Parathyroid adenoma (tissue), 2 donors: ENCODE measurements around the gene LSM7.
"Not testable (repeated sequence)": the region's sequence is repeated elsewhere in the genome, so short reads cannot be mapped to it uniquely, and the experiment has no call there.

Source experiments
- H2AFZ ChIP-seq: fragments of 300-600 bp; sonication (generic); one replicate; pipeline ENCODE4 v1.7.0; 2017; ENCODE audit warnings: antibody characterized with exemption, mild to moderate bottlenecking
- H3K27ac ChIP-seq: fragments of 300-600 bp; sonication (generic); one replicate; pipeline ENCODE4 v1.7.0; 2017
- H3K27me3 ChIP-seq: fragments of 300-600 bp; sonication (generic); one replicate; pipeline ENCODE4 v1.7.0; 2017; ENCODE audit warnings: low read length; ENCODE audit not compliant: control insufficient read depth, insufficient read depth
- H3K36me3 ChIP-seq: fragments of 300-600 bp; sonication (generic); one replicate; pipeline ENCODE4 v1.7.0; 2017; ENCODE audit warnings: low read length; ENCODE audit not compliant: control insufficient read depth, insufficient read depth
- H3K4me1 ChIP-seq: fragments of 300-600 bp; sonication (generic); one replicate; pipeline ENCODE4 v1.7.0; 2017; ENCODE audit warnings: control low read depth
- H3K4me2 ChIP-seq: fragments of 300-600 bp; sonication (generic); one replicate; pipeline ENCODE4 v1.7.0; 2017; ENCODE audit warnings: low read length
- H3K4me3 ChIP-seq: fragments of 300-600 bp; sonication (generic); one replicate; pipeline ENCODE4 v1.7.0; 2017; ENCODE audit warnings: low read depth, low read length
- H3K79me2 ChIP-seq: fragments of 300-600 bp; sonication (generic); one replicate; pipeline ENCODE4 v1.7.0; 2017; ENCODE audit warnings: control low read depth
- H3K9ac ChIP-seq: fragments of 300-600 bp; sonication (generic); one replicate; pipeline ENCODE4 v1.7.0; 2017; ENCODE audit warnings: mild to moderate bottlenecking
- H3K9me3 ChIP-seq: fragments of 300-600 bp; sonication (generic); one replicate; pipeline ENCODE4 v1.7.0; 2017; ENCODE audit warnings: low read length; ENCODE audit not compliant: control insufficient read depth
- CTCF ChIP-seq: fragments of 300-600 bp; sonication (generic); IDR thresholded peaks from one replicate; pipeline ENCODE4 v1.7.0; 2017; ENCODE audit warnings: antibody characterized with exemption, mild to moderate bottlenecking
- donor health status: primary hyperparathyroidism.

LSM7 gene

GRCh38 chr19:2351591-2351990 lies 23.2 kb upstream of the LSM7 start:
- TF ChIP-seq CTCF: no peak
- H3K9me3 ChIP-seq: no peaks in the 10 kb centered on the region
- no peaks in the 10 kb centered on the region for H3K4me1 ChIP-seq
- no peaks in the 10 kb centered on the region for H3K27me3 ChIP-seq
- no peak overlapping the region for H3K4me2 ChIP-seq
- H3K79me2 ChIP-seq: no peaks in the 10 kb centered on the region
- no peak overlapping the region for H3K4me3 ChIP-seq
- H3K27ac ChIP-seq: no peak overlapping the region
- no peaks in the 10 kb centered on the region for H3K36me3 ChIP-seq
- no peak overlapping the region for H3K9ac ChIP-seq
- no peak overlapping the region for H2AFZ ChIP-seq

- no peak for TF ChIP-seq CTCF
- Histone ChIP-seq H3K36me3 (no peaks in the 10 kb centered on the region), H3K79me2 (no peaks in the 10 kb centered on the region), H3K9me3 (no peaks in the 10 kb centered on the region), H3K4me3 (no peak overlapping the region), H2AFZ (no peak overlapping the region), H3K27me3 (no peaks in the 10 kb centered on the region), H3K4me1 (no peaks in the 10 kb centered on the region), H3K4me2 (no peak overlapping the region), H3K27ac (no peak overlapping the region), H3K9ac (no peak overlapping the region)
Observed at GRCh38 chr19:2350656-2351055, 22.3 kb upstream of the LSM7 start.

GRCh38 chr19:2349818-2350217 lies 21.4 kb upstream of the LSM7 start:
- not testable (repeated sequence) for H3K4me2 ChIP-seq, H2AFZ ChIP-seq, H3K36me3 ChIP-seq, H3K9ac ChIP-seq, H3K27me3 ChIP-seq, H3K27ac ChIP-seq, H3K9me3 ChIP-seq, H3K79me2 ChIP-seq, H3K4me1 ChIP-seq, H3K4me3 ChIP-seq

GRCh38 chr19:2345794-2346663 lies 17.6 kb upstream of the LSM7 start:
- H3K27me3 ChIP-seq: no peaks in the 10 kb centered on the region
- TF ChIP-seq CTCF: no peak
- no peak overlapping the region for H3K4me3 ChIP-seq
- H3K4me2 ChIP-seq: no peak overlapping the region
- no peak overlapping the region for H3K27ac ChIP-seq
- no peak overlapping the region for H3K9ac ChIP-seq
- H3K79me2 ChIP-seq: no peaks in the 10 kb centered on the region
- no peaks in the 10 kb centered on the region for H3K4me1 ChIP-seq
- H3K9me3 ChIP-seq: no peaks in the 10 kb centered on the region
- H2AFZ ChIP-seq: no peak overlapping the region
- no peaks in the 10 kb centered on the region for H3K36me3 ChIP-seq

GRCh38 chr19:2345076-2345475 lies 16.7 kb upstream of the LSM7 start:
- no peak overlapping the region for H2AFZ ChIP-seq
- no peak overlapping the region for H3K27ac ChIP-seq
- H3K79me2 ChIP-seq: no peaks in the 10 kb centered on the region
- no peaks in the 10 kb centered on the region for H3K4me1 ChIP-seq
- no peak overlapping the region for H3K9ac ChIP-seq
- no peaks in the 10 kb centered on the region for H3K36me3 ChIP-seq
- no peaks in the 10 kb centered on the region for H3K9me3 ChIP-seq
- TF ChIP-seq CTCF: no peak
- H3K4me2 ChIP-seq: no peak overlapping the region
- no peak overlapping the region for H3K4me3 ChIP-seq
- H3K27me3 ChIP-seq: no peaks in the 10 kb centered on the region
